ENCODE data around the gene COL15A1. TPM values are rescaled to one million over a fixed set of nuclear protein-coding genes. Genes with fewer than 3 reads are reported as not detected.

Gene COL15A1
- polyA plus RNA-seq, 1 donor: 21.6 TPM

- no peak for DNase-seq
These were observed 69.3 kb downstream of the COL15A1 start for GRCh38 chr9:99012957-99013512.

- DNase-seq: no peak
These were observed 69.8 kb downstream of the COL15A1 start for GRCh38 chr9:99013550-99013949.

- no peak for DNase-seq
These were observed 71.7 kb downstream of the COL15A1 start for GRCh38 chr9:99015448-99015847.

- DNase-seq: no peak
These were observed 72.2 kb downstream of the COL15A1 start for GRCh38 chr9:99015890-99016289.

- DNase-seq: no peak
These were observed 73.1 kb downstream of the COL15A1 start for GRCh38 chr9:99016681-99017387.

- no peak for DNase-seq
These were observed 74.9 kb downstream of the COL15A1 start for GRCh38 chr9:99018653-99019052.

GRCh38 chr9:99019510-99020331, 76.0 kb downstream of the COL15A1 start:
- DNase-seq: no peak

- DNase-seq: no peak
These were observed 77.2 kb downstream of the COL15A1 start for GRCh38 chr9:99020786-99021436.

GRCh38 chr9:99021512-99021911, 77.8 kb downstream of the COL15A1 start:
- no peak for DNase-seq

GRCh38 chr9:99023231-99023630, 79.5 kb downstream of the COL15A1 start:
- DNase-seq: no peak

GRCh38 chr9:99023831-99024230, 80.1 kb downstream of the COL15A1 start:
- DNase-seq: peak; percentile 10

GRCh38 chr9:99024959-99025358, 81.3 kb downstream of the COL15A1 start:
- DNase-seq: no peak

- DNase-seq: no peak
These were observed 82.0 kb downstream of the COL15A1 start for GRCh38 chr9:99025616-99026270.

GRCh38 chr9:99026271-99026955, 82.7 kb downstream of the COL15A1 start:
- DNase-seq: no peak

- no peak for DNase-seq
These were observed 83.2 kb downstream of the COL15A1 start for GRCh38 chr9:99026956-99027298.

GRCh38 chr9:99027443-99027842, 83.7 kb downstream of the COL15A1 start:
- DNase-seq: no peak

- no peak for DNase-seq
These were observed 85.5 kb downstream of the COL15A1 start for GRCh38 chr9:99029083-99029645.

- no peak for DNase-seq
These were observed 86.4 kb downstream of the COL15A1 start for GRCh38 chr9:99030092-99030511.

GRCh38 chr9:99030610-99031109, 87.0 kb downstream of the COL15A1 start:
- no peak for DNase-seq

- DNase-seq: no peak
These were observed 87.6 kb downstream of the COL15A1 start for GRCh38 chr9:99031319-99031718.

GRCh38 chr9:99031994-99032393, 88.3 kb downstream of the COL15A1 start:
- no peak for DNase-seq
